Activated CD4-positive, alpha-beta memory T cell treated with anti-CD3 and anti-CD28 coated beads, Interleukin-2, amount 10 ng/mL, durations not matched to agents 7 days and 5 days (primary cell): ENCODE results near the gene CCDC63. TPM values are rescaled to one million over a fixed set of nuclear protein-coding genes. Genes with fewer than 3 reads are reported as not detected.

ENCODE experiments used
- CTCF ChIA-PET: fragments of 350-600 bp; sonication (Branson Sonifier 250); formaldehyde crosslinking; loops from one replicate; lab custom pipeline; 2021; ENCODE audit warnings: antibody characterized with exemption, inconsistent platforms; lab: Charles Lee
- POLR2A ChIA-PET: fragments of 350-600 bp; sonication (Branson Sonifier 250); formaldehyde crosslinking; loops from one replicate; lab custom pipeline; 2021; ENCODE audit warnings: antibody characterized with exemption; lab: Charles Lee
- DNase-seq: peaks from one replicate; pipeline ENCODE4 v3.0.0-alpha.2; 2020
- H3K27ac Mint-ChIP-seq: one replicate; pipeline ENCODE4 v1.8.0; 2021; ENCODE audit warnings: mild to moderate bottlenecking, mixed read lengths
- H3K27me3 Mint-ChIP-seq: one replicate; pipeline ENCODE4 v1.8.0; 2021; ENCODE audit warnings: mixed read lengths
- H3K36me3 Mint-ChIP-seq: one replicate; pipeline ENCODE4 v1.8.0; 2021; ENCODE audit warnings: low read depth, mixed read lengths
- H3K4me1 Mint-ChIP-seq: one replicate; pipeline ENCODE4 v1.8.0; 2021; ENCODE audit warnings: mixed read lengths
- H3K4me3 Mint-ChIP-seq: one replicate; pipeline ENCODE4 v1.8.0; 2021; ENCODE audit warnings: mild to moderate bottlenecking, mixed read lengths
- H3K9me3 Mint-ChIP-seq: one replicate; pipeline ENCODE4 v1.8.0; 2021; ENCODE audit warnings: mixed read lengths
- total RNA-seq, 2 experiments: library from RNA; stranded (reverse); gene quantifications; one replicate each; pipeline ENCODE4 v1.2.3, GENCODE V29; 2021

The CCDC63 gene
- total RNA-seq, 2 experiments from 2014 or later = not detected

DNA sequence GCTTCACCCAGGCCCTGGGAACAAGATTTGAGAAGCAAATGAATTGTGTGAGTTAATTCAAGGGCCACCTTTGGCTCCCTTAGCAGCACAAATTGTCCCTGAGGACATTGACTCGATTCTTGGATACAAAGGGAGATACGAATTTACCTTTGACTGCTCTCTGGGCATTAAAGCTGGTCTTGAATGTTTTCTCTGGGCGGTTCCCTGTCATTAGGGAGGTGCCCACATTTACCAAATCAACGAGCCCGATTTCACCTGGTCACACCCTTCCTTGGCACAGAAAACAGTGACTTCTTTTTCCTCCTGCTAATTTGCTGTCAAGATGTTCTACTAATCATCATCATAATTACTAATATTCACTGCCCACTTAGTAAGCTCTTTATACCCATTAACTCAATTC, 27.1 kb upstream of the CCDC63 start:
- CTCF ChIA-PET = no interaction called here
- POLR2A ChIA-PET = no interaction called here
- H3K27ac Mint-ChIP-seq = no peak overlapping the region
- no peaks in the 10 kb centered on the region for H3K4me1 Mint-ChIP-seq
- peaks cover 2% of the 10 kb centered on the region for H3K9me3 Mint-ChIP-seq
- no peak overlapping the region for H3K4me3 Mint-ChIP-seq
- no peaks in the 10 kb centered on the region for H3K36me3 Mint-ChIP-seq
- H3K27me3 Mint-ChIP-seq = peaks cover 3% of the 10 kb centered on the region
- no peak for DNase-seq

DNA sequence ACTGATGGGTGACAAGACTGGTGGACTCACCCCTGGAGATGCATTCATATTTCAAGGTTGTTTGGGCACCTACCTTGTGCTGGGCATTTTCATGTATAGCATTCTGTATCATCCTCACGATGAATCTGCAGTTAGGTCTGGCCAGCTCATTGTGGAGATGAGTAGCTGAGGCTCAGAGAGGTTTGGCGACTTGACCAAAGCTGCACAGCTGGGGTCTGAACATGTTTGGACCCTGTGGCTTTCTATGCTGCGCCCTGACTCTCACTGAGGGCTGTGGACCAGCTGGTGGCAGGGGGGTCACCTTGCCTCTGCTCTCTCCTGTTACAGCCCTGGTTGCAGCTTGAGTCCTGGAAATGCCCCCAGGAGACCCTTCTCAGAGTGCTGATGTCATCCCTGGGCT, 24.9 kb upstream of the CCDC63 start:
- Mint-ChIP-seq H3K9me3 (peaks cover 2% of the 10 kb centered on the region), H3K4me1 (peaks cover 6% of the 10 kb centered on the region), H3K27ac (no peak overlapping the region), H3K4me3 (no peak overlapping the region), H3K36me3 (no peaks in the 10 kb centered on the region), H3K27me3 (peaks cover 3% of the 10 kb centered on the region)
- DNase-seq = no peak
- CTCF ChIA-PET = no interaction called here
- POLR2A ChIA-PET = no interaction called here

DNA sequence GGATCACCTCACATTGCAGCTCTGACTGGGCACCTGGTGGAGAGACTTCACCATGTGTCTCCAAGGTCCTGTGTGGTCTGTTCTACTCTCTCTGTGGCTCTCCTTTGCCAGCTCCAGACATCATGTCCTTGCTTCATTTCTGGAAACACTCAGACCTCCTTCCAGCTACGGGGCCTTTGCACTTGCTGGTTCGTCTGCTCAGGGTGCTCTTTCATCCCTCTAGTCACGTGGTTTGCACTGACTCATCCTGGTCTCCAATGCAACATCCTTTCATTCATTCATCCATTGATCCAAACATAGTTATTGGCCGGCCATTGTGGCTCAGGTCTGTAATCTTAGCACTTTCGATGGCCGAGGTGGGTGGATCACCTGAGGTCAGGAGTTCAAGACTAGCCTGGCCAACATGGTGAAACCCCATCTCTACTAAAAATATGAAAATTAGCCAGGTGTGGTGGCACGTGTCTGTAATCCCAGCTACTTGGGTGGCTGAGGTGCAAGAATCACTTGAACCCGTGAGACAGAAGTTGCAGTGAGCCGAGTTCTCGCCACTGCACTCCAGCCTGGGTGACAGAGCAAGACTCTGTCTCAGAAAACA, 23.9 kb upstream of the CCDC63 start:
- Mint-ChIP-seq H3K9me3 (peaks cover 2% of the 10 kb centered on the region), H3K4me1 (peaks cover 7% of the 10 kb centered on the region), H3K27me3 (peaks cover 7% of the 10 kb centered on the region), H3K36me3 (no peaks in the 10 kb centered on the region), H3K27ac (no peak overlapping the region), H3K4me3 (no peak overlapping the region)
- ChIA-PET CTCF (interaction anchor here (0.9 to 1.2 kb wide), 2 partner anchors 373 to 392 kb away, joined by 3 read pairs; partner anchors contain the start of gene ARPC3), POLR2A (no interaction called here)
- DNase-seq = no peak

DNA sequence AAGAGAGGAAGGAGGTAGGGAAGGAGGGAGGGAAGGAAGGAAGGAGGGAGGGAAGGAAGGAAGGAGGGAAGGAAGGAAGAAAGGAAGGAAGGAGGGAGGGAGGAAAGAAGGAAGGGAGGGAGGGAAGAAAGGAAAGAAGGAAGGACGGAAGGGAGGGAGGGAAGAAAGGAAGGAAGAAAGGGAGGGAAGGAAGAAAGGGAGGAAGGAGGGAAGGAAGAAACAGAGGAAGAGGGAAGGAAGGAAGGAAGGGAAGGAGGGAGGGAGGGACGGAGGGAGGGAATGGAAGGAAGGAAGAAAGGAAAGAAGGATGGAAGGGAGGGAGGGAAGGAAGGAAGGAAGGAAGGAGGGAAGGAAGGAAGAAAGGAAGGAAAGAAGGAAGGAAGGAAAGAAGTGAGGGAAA, 22.4 kb upstream of the CCDC63 start:
- Mint-ChIP-seq H3K9me3 (peaks cover 2% of the 10 kb centered on the region), H3K4me3 (no peak overlapping the region), H3K27ac (no peak overlapping the region), H3K4me1 (peaks cover 7% of the 10 kb centered on the region), H3K36me3 (no peaks in the 10 kb centered on the region), H3K27me3 (peaks cover 8% of the 10 kb centered on the region)
- ChIA-PET CTCF (interaction anchor here (1.3 kb wide), 1 partner anchor 223 kb away, joined by 3 read pairs; no protein-coding TSS in a partner anchor), POLR2A (no interaction called here)
- no peak for DNase-seq

DNA sequence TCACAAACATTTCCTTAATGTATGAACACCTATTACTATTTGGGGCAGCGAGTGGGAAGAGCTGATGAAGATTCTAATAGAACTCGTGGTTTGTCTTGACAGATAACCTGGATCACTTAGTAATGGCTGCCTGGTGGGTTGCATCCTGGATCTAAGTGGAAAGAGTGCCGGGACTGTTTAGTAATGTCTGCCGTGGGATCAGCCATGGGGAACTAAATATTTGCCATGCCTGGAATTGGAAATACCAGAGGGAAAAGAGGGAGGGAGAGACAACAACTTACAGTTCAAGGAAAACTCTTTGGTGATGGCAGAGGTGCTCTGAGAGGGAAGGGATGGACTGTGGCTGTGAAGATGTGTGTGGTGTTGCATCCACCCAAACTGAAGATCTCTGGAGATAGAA, 21.3 kb upstream of the CCDC63 start:
- CTCF ChIA-PET = interaction anchor here (1.1 to 3.3 kb wide), 6 partner anchors 87 to 376 kb away, joined by 3 to 14 read pairs (median 4); partner anchors contain the start of genes ARPC3 and TCTN1
- no peak overlapping the region for H3K4me3 Mint-ChIP-seq
- peaks cover 2% of the 10 kb centered on the region for H3K9me3 Mint-ChIP-seq

DNA sequence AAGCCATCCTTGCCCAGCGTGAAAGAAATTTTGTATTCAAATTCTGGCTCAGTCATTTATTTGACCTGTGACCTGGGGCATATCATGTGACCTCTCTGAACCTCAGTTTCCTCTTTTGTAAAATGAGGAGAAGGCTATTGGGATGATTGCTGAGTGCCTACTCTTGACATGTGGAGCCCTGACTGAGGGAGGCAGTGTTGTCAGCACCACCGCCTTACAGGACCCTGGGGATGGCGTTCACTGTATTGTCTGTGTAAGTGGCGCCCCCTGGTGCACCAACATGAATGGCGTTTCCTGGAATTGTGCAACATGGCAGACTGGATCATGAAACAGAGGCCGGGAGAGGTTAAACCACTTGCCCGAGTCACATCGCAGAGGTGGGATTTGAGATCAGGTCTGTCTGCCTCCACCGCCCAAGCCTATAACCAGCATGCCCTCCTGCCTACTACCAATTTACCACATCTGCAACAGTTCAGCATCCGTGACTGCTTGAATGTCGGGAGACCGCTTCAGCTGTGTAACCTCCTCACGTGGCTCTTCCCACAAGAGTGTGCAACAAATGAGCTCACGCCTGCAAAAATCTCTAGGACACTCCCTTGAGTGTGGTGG, 20.1 kb upstream of the CCDC63 start:
- ChIA-PET CTCF (interaction anchor here (0.7 to 3.3 kb wide), 14 partner anchors 10 to 377 kb away, joined by 3 to 14 read pairs (median 4); partner anchors contain the start of genes ARPC3 and PPP1CC), POLR2A (no interaction called here)
- DNase-seq = peak; percentile 89
- Mint-ChIP-seq H3K4me1 (peaks cover 7% of the 10 kb centered on the region), H3K27ac (no peak overlapping the region), H3K4me3 (peak overlapping the region; percentile 13), H3K27me3 (peaks cover 6% of the 10 kb centered on the region), H3K36me3 (no peaks in the 10 kb centered on the region), H3K9me3 (peaks cover under 1% of the 10 kb centered on the region)

More for the DNA sequence above, 21.3 kb upstream of the CCDC63 start:
- Mint-ChIP-seq H3K27ac (no peak overlapping the region), H3K27me3 (peaks cover 8% of the 10 kb centered on the region), H3K4me1 (peaks cover 7% of the 10 kb centered on the region), H3K36me3 (no peaks in the 10 kb centered on the region)
- DNase-seq = no peak
- POLR2A ChIA-PET = no interaction called here

DNA sequence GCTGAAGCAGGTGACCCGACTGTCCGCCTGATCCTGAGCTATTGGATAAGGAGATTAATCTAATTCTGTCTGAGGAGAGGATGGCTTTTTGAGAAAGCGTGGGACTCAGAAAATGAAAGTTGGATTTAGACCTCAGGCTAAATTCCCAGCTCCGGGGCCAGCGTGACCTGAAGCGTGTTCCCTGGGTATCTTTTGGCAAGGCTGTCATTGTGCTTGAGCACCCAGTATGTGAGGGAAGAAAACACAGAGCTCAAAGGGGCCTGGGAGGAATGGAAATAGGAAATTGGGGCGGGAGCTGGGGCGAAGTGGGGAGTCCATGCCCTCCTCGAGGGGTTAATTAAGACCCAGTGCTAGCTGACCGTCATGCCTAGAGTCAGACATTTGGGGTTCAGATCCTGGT, 17.5 kb upstream of the CCDC63 start:
- peaks cover 7% of the 10 kb centered on the region for H3K27me3 Mint-ChIP-seq
- no peaks in the 10 kb centered on the region for H3K9me3 Mint-ChIP-seq
- POLR2A ChIA-PET = no interaction called here
- CTCF ChIA-PET = interaction anchor here (0.8 to 1.0 kb wide), 2 partner anchors 58 to 230 kb away, joined by 3 read pairs; no protein-coding TSS in a partner anchor
- no peak overlapping the region for H3K27ac Mint-ChIP-seq
- H3K36me3 Mint-ChIP-seq = no peaks in the 10 kb centered on the region
- DNase-seq = no peak
- H3K4me3 Mint-ChIP-seq = no peak overlapping the region
- peaks cover 7% of the 10 kb centered on the region for H3K4me1 Mint-ChIP-seq

DNA sequence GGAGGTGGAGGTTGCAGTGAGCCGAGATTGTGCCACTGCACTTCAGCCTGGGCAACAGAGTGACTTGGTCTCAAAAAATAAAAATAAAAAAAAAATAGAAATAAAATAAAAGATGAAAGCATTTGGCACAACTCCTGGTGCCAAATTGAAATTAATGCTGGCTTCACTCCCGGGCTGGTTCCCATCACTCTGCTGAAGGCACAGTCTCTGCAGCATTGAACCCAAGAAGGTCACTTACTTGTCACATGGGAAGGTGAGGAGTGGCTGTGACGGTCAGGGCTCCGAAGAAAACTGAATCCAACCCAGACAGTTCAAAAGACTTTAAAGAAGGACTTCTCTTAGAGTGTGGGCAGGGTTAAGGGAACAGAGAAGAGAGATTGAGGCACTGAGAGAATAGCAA, 10.5 kb upstream of the CCDC63 start:
- Mint-ChIP-seq H3K9me3 (no peaks in the 10 kb centered on the region), H3K36me3 (no peaks in the 10 kb centered on the region), H3K4me1 (no peaks in the 10 kb centered on the region), H3K4me3 (no peak overlapping the region), H3K27ac (no peak overlapping the region), H3K27me3 (peaks cover 5% of the 10 kb centered on the region)
- CTCF ChIA-PET = no interaction called here
- DNase-seq = no peak
- POLR2A ChIA-PET = no interaction called here

DNA sequence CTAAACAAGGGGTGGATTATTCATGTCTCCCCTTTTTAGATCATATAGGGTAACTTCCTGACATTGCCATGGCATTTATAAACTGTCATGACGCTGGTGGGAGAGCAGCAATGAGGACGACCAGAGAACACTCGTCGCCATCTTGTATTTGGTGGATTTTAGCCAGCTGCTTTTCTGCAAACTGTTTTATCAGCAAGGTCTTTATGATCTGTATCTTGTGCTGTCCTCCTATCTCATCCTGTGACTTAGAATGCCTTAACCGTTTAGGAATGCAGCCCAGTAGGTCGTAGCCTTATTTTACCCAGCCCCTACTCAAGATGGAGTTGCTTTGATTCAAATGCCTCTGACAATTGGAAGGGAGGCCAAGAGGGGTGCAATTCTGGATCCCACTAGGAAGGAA, 5.8 kb upstream of the CCDC63 start:
- ChIA-PET CTCF (no interaction called here), POLR2A (no interaction called here)
- H3K27ac Mint-ChIP-seq = no peak overlapping the region
- no peak for DNase-seq
- peaks cover 24% of the 10 kb centered on the region for H3K27me3 Mint-ChIP-seq
- no peak overlapping the region for H3K4me3 Mint-ChIP-seq
- no peaks in the 10 kb centered on the region for H3K4me1 Mint-ChIP-seq
- no peaks in the 10 kb centered on the region for H3K9me3 Mint-ChIP-seq
- H3K36me3 Mint-ChIP-seq = no peaks in the 10 kb centered on the region

DNA sequence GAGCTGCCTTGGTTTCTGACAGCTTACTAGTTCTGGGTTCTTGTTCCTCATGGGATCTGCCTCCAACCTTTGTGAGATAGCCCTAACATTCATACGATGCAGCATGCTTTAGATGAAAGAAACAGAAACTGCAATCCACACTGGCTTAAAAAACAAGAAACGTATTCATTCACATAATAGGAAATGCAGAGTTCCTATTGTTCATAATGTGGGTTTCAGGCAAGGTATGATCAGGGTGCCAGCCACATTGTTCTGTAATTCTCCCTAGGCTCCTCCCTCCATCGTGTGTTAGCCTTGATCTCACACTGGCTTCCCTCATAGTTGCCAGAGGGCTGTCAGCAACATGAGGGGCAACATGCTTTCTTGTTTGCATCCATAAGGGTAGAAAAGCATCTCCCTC, 2.7 kb upstream of the CCDC63 start:
- no peak for DNase-seq
- H3K9me3 Mint-ChIP-seq = no peaks in the 10 kb centered on the region
- peaks cover 5% of the 10 kb centered on the region for H3K4me1 Mint-ChIP-seq
- no peak overlapping the region for H3K4me3 Mint-ChIP-seq
- ChIA-PET CTCF (no interaction called here), POLR2A (no interaction called here)
- H3K27ac Mint-ChIP-seq = no peak overlapping the region
- H3K36me3 Mint-ChIP-seq = no peaks in the 10 kb centered on the region
- peaks cover 51% of the 10 kb centered on the region for H3K27me3 Mint-ChIP-seq

DNA sequence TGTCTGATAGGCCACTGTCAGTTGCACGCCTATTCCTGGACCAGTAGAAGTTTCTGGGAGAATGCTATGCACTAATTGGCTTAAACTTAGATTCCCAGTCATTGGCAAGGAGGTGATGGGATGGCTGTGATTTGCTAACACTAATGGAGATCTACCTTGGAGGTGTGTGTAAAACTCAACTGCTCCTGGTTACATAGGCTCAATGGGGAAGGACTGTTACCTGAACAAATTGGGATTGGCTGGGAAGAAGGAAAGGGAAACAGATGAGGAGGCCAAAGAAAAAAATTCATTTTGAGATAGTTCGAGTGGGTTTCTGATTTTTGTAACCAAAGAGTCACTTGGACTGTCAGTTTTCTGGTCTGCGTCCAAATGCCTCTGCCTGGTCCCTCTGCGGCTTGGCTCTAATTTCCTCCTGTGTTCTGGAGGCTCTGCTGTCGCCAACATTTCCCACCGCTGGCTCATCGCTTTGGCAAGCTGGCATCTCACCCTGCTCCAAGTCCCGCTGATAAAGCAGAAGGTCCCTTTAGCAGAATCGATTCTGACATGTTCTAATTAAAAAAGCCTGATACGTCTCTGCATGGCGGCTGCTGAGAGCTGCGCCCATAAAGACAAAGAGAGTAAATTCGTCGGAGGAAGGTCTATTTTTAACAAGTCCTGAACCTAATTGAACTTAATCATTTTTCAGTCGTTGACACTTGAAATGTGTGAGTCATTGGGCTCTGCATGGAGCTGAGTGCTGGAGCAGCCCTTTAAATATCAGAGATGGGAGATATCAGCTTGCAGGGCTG, 2.0 kb upstream of the CCDC63 start:
- no peak overlapping the region for H3K27ac Mint-ChIP-seq
- DNase-seq = no peak
- H3K9me3 Mint-ChIP-seq = no peaks in the 10 kb centered on the region
- no peak overlapping the region for H3K4me3 Mint-ChIP-seq
- ChIA-PET POLR2A (no interaction called here), CTCF (no interaction called here)
- H3K36me3 Mint-ChIP-seq = no peaks in the 10 kb centered on the region
- H3K4me1 Mint-ChIP-seq = peaks cover 5% of the 10 kb centered on the region
- H3K27me3 Mint-ChIP-seq = peaks cover 53% of the 10 kb centered on the region

DNA sequence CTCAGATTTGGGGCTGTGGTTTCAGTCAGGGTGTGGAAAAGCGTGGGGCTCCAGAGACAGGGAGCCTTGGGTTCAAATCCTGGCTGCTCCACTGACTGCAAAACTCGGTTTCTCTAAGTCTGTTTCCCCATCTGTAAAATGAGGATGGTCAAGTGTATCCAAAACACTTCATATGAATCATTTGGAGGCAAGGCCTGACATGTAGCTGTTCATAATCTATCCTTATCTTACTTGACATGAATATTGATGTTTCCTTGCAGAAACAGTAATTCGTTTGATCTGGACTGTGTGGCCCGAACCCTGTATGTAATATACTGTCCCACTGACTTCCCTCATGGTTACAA, 1.5 kb upstream of the CCDC63 start:
- Mint-ChIP-seq H3K27ac (no peak overlapping the region), H3K9me3 (no peaks in the 10 kb centered on the region), H3K27me3 (peaks cover 53% of the 10 kb centered on the region), H3K36me3 (no peaks in the 10 kb centered on the region), H3K4me3 (no peak overlapping the region), H3K4me1 (peaks cover 5% of the 10 kb centered on the region)
- DNase-seq = no peak
- ChIA-PET POLR2A (no interaction called here), CTCF (interaction anchor here (1.1 kb wide), 1 partner anchor 43 kb away, joined by 3 read pairs; no protein-coding TSS in a partner anchor)

DNA sequence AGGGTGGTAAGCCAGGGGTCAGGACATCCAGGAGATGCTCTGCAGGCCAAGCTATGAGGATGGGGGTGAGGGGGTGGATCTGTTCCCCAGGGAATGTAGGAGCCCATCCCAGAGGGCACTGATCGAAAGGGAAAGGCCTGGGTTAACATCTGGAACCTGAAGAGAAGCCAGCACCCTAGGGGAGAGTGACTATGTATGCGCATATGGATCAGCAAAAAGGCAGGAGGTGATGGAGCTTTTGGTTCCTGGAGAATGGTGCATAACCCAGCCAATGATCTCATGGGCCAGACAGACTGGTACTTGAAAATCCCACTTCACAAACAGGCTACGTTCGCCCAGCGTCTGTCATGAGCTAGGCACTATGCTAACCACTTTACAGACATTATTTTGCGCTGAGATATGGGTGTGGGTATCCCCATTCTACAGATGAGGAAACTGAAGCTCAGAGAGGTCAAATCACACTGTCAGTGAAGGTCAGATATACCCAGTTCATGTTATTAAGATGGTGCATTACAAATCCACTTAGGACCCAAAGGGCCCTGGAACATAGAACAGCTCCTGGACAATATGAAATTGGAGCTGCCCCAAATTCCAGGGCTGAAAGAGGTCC, 1.6 kb downstream of the CCDC63 start:
- H3K36me3 Mint-ChIP-seq = no peaks in the 10 kb centered on the region
- H3K4me1 Mint-ChIP-seq = peaks cover 5% of the 10 kb centered on the region
- ChIA-PET POLR2A (interaction anchor here (1.1 kb wide), 1 partner anchor 380 kb away, joined by 3 read pairs; the partner anchor contains the start of gene GPN3), CTCF (interaction anchor here (0.6 to 1.7 kb wide), 3 partner anchors 39 to 417 kb away, joined by 3 to 6 read pairs (median 4); no protein-coding TSS in a partner anchor)
- DNase-seq = no peak
- peaks cover 59% of the 10 kb centered on the region for H3K27me3 Mint-ChIP-seq
- H3K27ac Mint-ChIP-seq = no peak overlapping the region
- H3K9me3 Mint-ChIP-seq = no peaks in the 10 kb centered on the region
- H3K4me3 Mint-ChIP-seq = no peak overlapping the region
